HepG2 (cell line): ENCODE data around the gene FASTKD2. TPM values are rescaled to one million over a fixed set of nuclear protein-coding genes. Genes with fewer than 3 reads are reported as not detected.
A peak's percentile ranks its signal among the peaks of the same experiment; 100 is the strongest.

Experiments used
- ATAC-seq: fragments of 200-7000 bp; cut with Tn5 transposase; 3 replicates; pipeline ENCODE4 v1.9.1; 2020; ENCODE audit warnings: mild to moderate bottlenecking, moderate library complexity
- BruUV-seq: library from RNA; stranded (reverse); fragments of 400-500 nt; replicated peaks from 2 replicates; lab custom pipeline; 2021; lab: Mats Ljungman, UMichigan
- CTCF ChIA-PET: fragments of 300-600 bp; formaldehyde crosslinking; extraction: SDS; loops from one replicate; lab custom pipeline; 2021; ENCODE audit warnings: low total read pairs, inconsistent platforms, low intra/inter-chr PET ratio; lab: Yijun Ruan, JAX
- POLR2A ChIA-PET: fragments of 350-600 bp; sonication (Branson Sonifier 250); formaldehyde crosslinking; loops from one replicate; lab custom pipeline; 2020; ENCODE audit warnings: antibody characterized with exemption, inconsistent platforms; lab: Yijun Ruan, JAX
- DNase-seq: peaks from one replicate; pipeline ENCODE4 v3.0.0-alpha.2; 2015; ENCODE audit warnings: low spot score
- FAIRE-seq: peaks from 3 replicates; lab custom pipeline; 2011; peaks lifted over from hg19 to GRCh38; lab: Jason Lieb, UNC
- H2AFZ ChIP-seq: one replicate; pipeline ENCODE4 v1.6.1; 2011; ENCODE audit warnings: low read length, inconsistent platforms
- H3K27ac ChIP-seq: fragments of 300-600 bp; 3 replicates; pipeline ENCODE4 v1.8.0; 2011; ENCODE audit warnings: mixed run types, mild to moderate bottlenecking, mixed read lengths, low read length, inconsistent platforms; ENCODE audit not compliant: insufficient read depth; ENCODE audit errors: extremely low read length
- H3K27me3 ChIP-seq, 2 experiments: fragments of 200-600 bp in 1 of 2; 2 replicates in 1 of 2; 3 replicates in 1 of 2; pipeline versions ENCODE4 v1.6.0 to v1.8.0; 2011; ENCODE audit warnings: low read length in 2 of 2, mild to moderate bottlenecking in 2 of 2, moderate library complexity in 2 of 2, inconsistent platforms in 1 of 2; ENCODE audit not compliant: insufficient read depth in 2 of 2, control insufficient read depth in 1 of 2
- H3K36me3 ChIP-seq, 2 experiments: fragments of 200-600 bp in 1 of 2; replicated peaks in 1 of 2; 2 replicates in 1 of 2; 3 replicates in 1 of 2; pipeline versions ENCODE4 v1.5.1 to v1.8.0; 2011; ENCODE audit warnings: low read length in 2 of 2, inconsistent platforms in 1 of 2; ENCODE audit not compliant: insufficient read depth in 2 of 2, control insufficient read depth in 1 of 2
- H3K4me1 ChIP-seq: 2 replicates; pipeline ENCODE4 v1.5.1; 2012; ENCODE audit warnings: low read length, inconsistent platforms; ENCODE audit not compliant: insufficient read depth
- H3K4me2 ChIP-seq: 2 replicates; pipeline ENCODE4 v1.6.0; 2011; ENCODE audit warnings: low read depth, low read length, inconsistent platforms
- H3K4me3 ChIP-seq, 3 experiments: fragments of 200-600 bp in 1 of 3; sonication (generic), shearing (Covaris generic) in 1 of 3; replicated peaks in 1 of 3; 2 replicates each; pipeline ENCODE4 v1.5.1; 2011 to 2016; ENCODE audit warnings: low read length in 3 of 3, inconsistent platforms in 2 of 3, low read depth in 2 of 3, mild to moderate bottlenecking in 2 of 3, control low read depth in 1 of 3, mixed read lengths in 1 of 3; ENCODE audit not compliant: insufficient read depth in 1 of 3
- H3K79me2 ChIP-seq: one replicate; pipeline ENCODE4 v1.6.1; 2011; ENCODE audit warnings: low read length, inconsistent platforms; ENCODE audit not compliant: insufficient read depth
- H3K9ac ChIP-seq: 2 replicates; pipeline ENCODE4 v1.6.0; 2011; ENCODE audit warnings: mild to moderate bottlenecking, low read depth, low read length, inconsistent platforms; ENCODE audit not compliant: insufficient read depth
- H3K9me3 ChIP-seq: 2 replicates; pipeline ENCODE4 v1.5.1; 2012; ENCODE audit warnings: mild to moderate bottlenecking, low read length
- H4K20me1 ChIP-seq: 2 replicates; pipeline ENCODE4 v1.6.0; 2011; ENCODE audit warnings: inconsistent platforms, mild to moderate bottlenecking, low read length, moderate library complexity; ENCODE audit not compliant: insufficient read depth
- CREB1 ChIP-seq, 2 experiments: fragments of 450-650 bp in 1 of 2; IDR thresholded peaks; 2 replicates each; pipeline ENCODE4 v1.6.1; 2016 to 2017; ENCODE audit warnings: control low read depth in 1 of 2, mild to moderate bottlenecking in 1 of 2, missing compliant biosample characterization in 1 of 2, missing genetic modification characterization in 1 of 2
- CSRNP2 ChIP-seq: sonication (generic); formaldehyde crosslinking; conservative IDR thresholded peaks from 2 replicates; pipeline ENCODE4 v1.8.0; 2022; ENCODE audit warnings: low read depth, missing genetic modification reagents
- EED ChIP-seq: sonication (generic); formaldehyde crosslinking; IDR thresholded peaks from 2 replicates; pipeline ENCODE4 v1.5.0; 2020; ENCODE audit warnings: mild to moderate bottlenecking, missing genetic modification reagents
- HMG20B ChIP-seq: conservative IDR thresholded peaks from 2 replicates; pipeline ENCODE4 v1.6.1; 2016; ENCODE audit warnings: missing genetic modification reagents, missing compliant biosample characterization
- HNRNPK ChIP-seq: fragments of 200-400 bp; formaldehyde crosslinking; IDR thresholded peaks from 2 replicates; pipeline ENCODE4 v1.6.1; 2018; ENCODE audit warnings: low read length, low read depth, moderate library complexity, mild to moderate bottlenecking; ENCODE audit not compliant: poor library complexity, severe bottlenecking
- KAT2B ChIP-seq: fragments of 150-350 bp; IDR thresholded peaks from 2 replicates; pipeline ENCODE4 v1.6.1; 2014; ENCODE audit warnings: low read depth, low read length, borderline replicate concordance
- KAT8 ChIP-seq: IDR thresholded peaks from 2 replicates; pipeline ENCODE4 v1.6.1; 2016; ENCODE audit warnings: missing genetic modification reagents, missing compliant biosample characterization
- MAFF ChIP-seq: IDR thresholded peaks from 2 replicates; pipeline ENCODE4 v1.6.1; 2011; ENCODE audit warnings: low read depth, low read length, improper control_type of control experiment
- MAFK ChIP-seq, 2 experiments: IDR thresholded peaks in 1 of 2; conservative IDR thresholded peaks in 1 of 2; 2 replicates each; pipeline ENCODE4 v1.6.1; 2011; ENCODE audit warnings: improper control_type of control experiment in 2 of 2, low read length in 2 of 2
- MED8 ChIP-seq: sonication (generic); formaldehyde crosslinking; IDR thresholded peaks from 2 replicates; pipeline ENCODE4 v1.8.1; 2023; ENCODE audit warnings: mild to moderate bottlenecking, missing genetic modification reagents; ENCODE audit not compliant: insufficient replicate concordance
- MLXIP ChIP-seq: sonication (generic); formaldehyde crosslinking; IDR thresholded peaks from 2 replicates; pipeline ENCODE4 v1.9.0; 2021; ENCODE audit warnings: missing genetic modification reagents, borderline replicate concordance
- PHF21A ChIP-seq: sonication (generic); formaldehyde crosslinking; IDR thresholded peaks from 2 replicates; pipeline ENCODE4 v1.5.0; 2020; ENCODE audit warnings: mild to moderate bottlenecking, missing genetic modification reagents
- PRMT3 ChIP-seq: sonication (generic); formaldehyde crosslinking; IDR thresholded peaks from 2 replicates; pipeline ENCODE4 v1.8.1; 2022; ENCODE audit warnings: low read depth, mild to moderate bottlenecking, moderate library complexity, missing genetic modification reagents, borderline replicate concordance
- SMC3 ChIP-seq: IDR thresholded peaks from 2 replicates; pipeline ENCODE4 v1.6.1; 2011; ENCODE audit warnings: low read length, improper control_type of control experiment
- ZNF180 ChIP-seq: sonication (generic); formaldehyde crosslinking; IDR thresholded peaks from 2 replicates; pipeline ENCODE4 v1.4.0; 2020; ENCODE audit warnings: low read depth, missing genetic modification reagents, borderline replicate concordance
- ZNF597 ChIP-seq: sonication (generic); formaldehyde crosslinking; IDR thresholded peaks from 2 replicates; pipeline ENCODE4 v1.5.0; 2020; ENCODE audit warnings: missing genetic modification reagents
- WGBS: methylation state at CpG from one replicate; pipeline ENCODE4 v1.1.6; 2017; ENCODE audit warnings: low lambda C conversion rate; 5-methylcytosine and 5-hydroxymethylcytosine counted together
- in situ Hi-C: cut with HindIII; loops from 2 replicates; pipeline ENCODE4 v1.10.0; 2017; ENCODE audit warnings: low pct_unique_long_range_greater_than_20kb; ENCODE audit not compliant: extremely low pct_ligation_motif_present
- intact Hi-C: fragments of 100-400 bp; cut with micrococcal nuclease; formaldehyde crosslinking; loops from one replicate; pipeline ENCODE4 v1.10.0; 2022; ENCODE audit not compliant: unreplicated experiment
- polyA plus RNA-seq, 8 experiments: library from polyadenylated mRNA; depleted of rRNA in 3 of 8; stranded (reverse) in 7 of 8; unstranded in 1 of 8; fragments of >200 nt; fragmentation: Illumina TruSeq in 4 of 8; extraction: Trizol in 4 of 8; gene quantifications; 2 replicates each; pipeline versions ENCODE4 v1.2.1 to v1.2.3, GENCODE V29; 2011 to 2016; ENCODE audit warnings: low read depth in 4 of 8, missing spikeins in 1 of 8, mixed read lengths in 1 of 8; ENCODE audit not compliant: insufficient read depth in 1 of 8
- total RNA-seq, 5 experiments: library from RNA; depleted of rRNA; stranded (reverse); fragments of >200 nt; fragmentation: Illumina TruSeq; extraction: Trizol; gene quantifications; 2 replicates each; pipeline ENCODE4 v1.2.3, GENCODE V29; 2016; ENCODE audit warnings: low read depth in 1 of 5

Gene FASTKD2
- total and polyA plus RNA-seq, 2 of the 13 experiments (the other 11 are each of a cell fraction or from before 2014, with no cell fraction given) = 41.1 to 77.8 TPM

GRCh38 chr2:206833291-206833690 is 67.9 kb downstream of the FASTKD2 start:
- intact Hi-C loops = no loop called here
- no peak for DNase-seq

More at GRCh38 chr2:206833291-206833690, 67.9 kb downstream of the FASTKD2 start:
- H3K27me3 ChIP-seq = no peaks in the 10 kb centered on the region
- no peaks in the 10 kb centered on the region for H3K4me1 ChIP-seq
- FAIRE-seq (no peak), ATAC-seq (no peak)
- CTCF ChIA-PET = no interaction called here
- no peak overlapping the region for H3K27ac ChIP-seq
- H3K9me3 ChIP-seq = peaks cover 23% of the 10 kb centered on the region
- H3K4me3 ChIP-seq = no peak overlapping the region
- in situ Hi-C loops = no loop called here
- H3K79me2 ChIP-seq = no peaks in the 10 kb centered on the region
- H3K36me3 ChIP-seq = no peaks in the 10 kb centered on the region
- BruUV-seq = no TSS peak
- TF ChIP-seq MLXIP (CRISPR knock-in tag) (no peak), MAFF (peak; percentile 16; the same call in 1 of the 2 replicates), PHF21A (CRISPR knock-in tag) (no peak), HMG20B (no peak), CREB1 (IDR thresholded peaks at IDR 0.05) (0 out of 2 replicates have a peak, but pooled peaks have one; percentile 27), CREB1 (CRISPR knock-in tag; IDR thresholded peaks at IDR 0.05) (no peak), MAFK (conservative IDR thresholded peaks at IDR 0.05 in 1 of 2, IDR thresholded peaks at IDR 0.05 in 1 of 2; ENCODE audit: low read length in 2 of 2) (peak; percentile 41 to 71; a peak in 2 of 4 replicates), EED (CRISPR knock-in tag) (no peak), CSRNP2 (CRISPR knock-in tag) (no peak), PRMT3 (no peak), ZNF597 (CRISPR knock-in tag) (no peak), ZNF180 (no peak), MED8 (no peak), HNRNPK (no peak), KAT8 (CRISPR knock-in tag) (no peak), SMC3 (no peak), KAT2B (no peak)
- no peak overlapping the region for H2AFZ ChIP-seq
- 55% methylated on average over 3 of the region's 3 CpGs for WGBS
- POLR2A ChIA-PET = no interaction called here
- H3K9ac ChIP-seq = no peak overlapping the region
- no peak overlapping the region for H3K4me2 ChIP-seq
- H4K20me1 ChIP-seq = no peaks in the 10 kb centered on the region
